ENCODE results near the gene GPR89B.
"Not testable (repeated sequence)": the region's sequence is repeated elsewhere in the genome, so short reads cannot be mapped to it uniquely, and the experiment has no call there.

DNA sequence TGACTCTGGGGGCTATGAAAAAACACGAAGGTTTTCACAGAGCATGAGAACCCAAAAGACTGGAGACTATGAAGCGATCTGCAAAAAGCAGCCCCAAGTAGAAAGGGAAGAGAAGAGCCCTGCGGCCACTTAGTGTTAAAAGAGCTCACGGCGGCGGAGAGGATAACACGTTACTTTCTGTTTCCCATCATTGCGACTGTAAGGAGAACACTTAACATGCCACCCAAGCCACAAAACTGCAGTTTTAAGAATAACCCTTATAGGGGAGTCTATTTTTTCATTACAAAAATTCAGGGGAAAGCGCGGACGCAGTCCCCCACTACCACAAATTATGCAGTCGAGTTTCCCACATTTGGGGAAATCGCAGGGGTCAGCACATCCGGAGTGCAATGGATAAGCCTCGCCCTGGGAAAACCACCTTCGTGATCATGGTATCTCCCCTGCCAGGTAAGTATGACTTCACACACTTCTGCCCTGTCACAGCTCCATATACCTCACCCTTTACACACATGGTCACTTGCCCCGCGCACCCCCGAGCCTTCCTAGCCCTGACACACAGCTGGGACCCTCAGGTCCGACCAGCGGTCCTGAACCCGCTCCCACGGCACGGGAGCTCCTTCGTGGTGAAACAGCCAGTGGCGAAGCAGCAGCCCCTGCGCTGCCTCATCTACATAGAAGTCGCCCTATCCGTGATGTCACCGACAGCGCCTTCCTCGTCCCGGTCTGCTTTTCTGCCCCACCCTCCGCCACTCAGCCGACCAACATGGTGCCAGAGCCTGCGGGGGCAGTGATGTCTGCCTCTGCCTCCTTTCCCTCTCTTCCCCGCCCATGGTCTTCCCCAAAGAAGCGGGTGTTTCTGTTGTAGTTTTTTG lies 110.5 kb downstream of the GPR89B start:
- not testable (repeated sequence) for TF ChIP-seq EZH2 (IDR thresholded peaks at IDR 0.05; ENCODE audit: borderline replicate concordance, low read length)
- TF ChIP-seq, protein P1, sequence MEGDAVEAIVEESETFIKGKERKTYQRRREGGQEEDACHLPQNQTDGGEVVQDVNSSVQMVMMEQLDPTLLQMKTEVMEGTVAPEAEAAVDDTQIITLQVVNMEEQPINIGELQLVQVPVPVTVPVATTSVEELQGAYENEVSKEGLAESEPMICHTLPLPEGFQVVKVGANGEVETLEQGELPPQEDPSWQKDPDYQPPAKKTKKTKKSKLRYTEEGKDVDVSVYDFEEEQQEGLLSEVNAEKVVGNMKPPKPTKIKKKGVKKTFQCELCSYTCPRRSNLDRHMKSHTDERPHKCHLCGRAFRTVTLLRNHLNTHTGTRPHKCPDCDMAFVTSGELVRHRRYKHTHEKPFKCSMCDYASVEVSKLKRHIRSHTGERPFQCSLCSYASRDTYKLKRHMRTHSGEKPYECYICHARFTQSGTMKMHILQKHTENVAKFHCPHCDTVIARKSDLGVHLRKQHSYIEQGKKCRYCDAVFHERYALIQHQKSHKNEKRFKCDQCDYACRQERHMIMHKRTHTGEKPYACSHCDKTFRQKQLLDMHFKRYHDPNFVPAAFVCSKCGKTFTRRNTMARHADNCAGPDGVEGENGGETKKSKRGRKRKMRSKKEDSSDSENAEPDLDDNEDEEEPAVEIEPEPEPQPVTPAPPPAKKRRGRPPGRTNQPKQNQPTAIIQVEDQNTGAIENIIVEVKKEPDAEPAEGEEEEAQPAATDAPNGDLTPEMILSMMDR (IDR thresholded peaks at IDR 0.05; ENCODE audit: low read length) = not testable (repeated sequence)
